GM21576 (cell line): ENCODE results near the gene ANKRD60.

Experiments
- ATAC-seq: cut with Tn5 transposase; IDR thresholded peaks from one replicate; pipeline ENCODE4 v1.9.1; 2021; ENCODE audit warnings: mild to moderate bottlenecking, moderate library complexity; ENCODE audit not compliant: unreplicated experiment

Gene ANKRD60

GRCh38 chr20:58167759-58168158 lies 60.7 kb downstream of the ANKRD60 start:
- no peak for ATAC-seq
